Mucosa of descending colon (tissue), 3 donors: ENCODE measurements around the gene PCED1B. TPM values are rescaled to one million over a fixed set of nuclear protein-coding genes. Genes with fewer than 3 reads are reported as not detected.
"Not testable (repeated sequence)": the region's sequence is repeated elsewhere in the genome, so short reads cannot be mapped to it uniquely, and the experiment has no call there.

ENCODE experiments used
- ATAC-seq: fragments of 200-7000 bp; cut with Tn5 transposase; one replicate; pipeline ENCODE4 v1.9.1; 2020; ENCODE audit warnings: mild to moderate bottlenecking, moderate library complexity
- DNase-seq, 3 donors: peaks; one replicate each; pipeline ENCODE4 v3.0.0-alpha.2; 2020
- H3K36me3 ChIP-seq: fragments of 200-600 bp; one replicate; pipeline ENCODE4 v1.8.0; 2021; ENCODE audit warnings: low read depth, mild to moderate bottlenecking
- H3K4me1 ChIP-seq: fragments of 200-600 bp; one replicate; pipeline ENCODE4 v1.8.0; 2021; ENCODE audit warnings: low read depth, mild to moderate bottlenecking
- H3K4me3 ChIP-seq: fragments of 200-600 bp; one replicate; pipeline ENCODE4 v1.8.0; 2021; ENCODE audit warnings: mild to moderate bottlenecking
- H3K9me3 ChIP-seq: fragments of 200-600 bp; one replicate; pipeline ENCODE4 v1.8.0; 2021; ENCODE audit warnings: mild to moderate bottlenecking
- intact Hi-C, 2 donors: fragments of 100-400 bp; cut with DNase I in 1 of 2; cut with micrococcal nuclease in 1 of 2; formaldehyde crosslinking; loops; one replicate each; pipeline versions ENCODE4 v1.11.0 to v1.11.1; 2022; cut with DNase I, micrococcal nuclease
- total RNA-seq, 3 donors: library from RNA; stranded (reverse); fragmentation: NEBNext Ultra II Directional in 2 of 3; extraction: Animal tissue kit (Norgen Biotek cat#: 25700) in 2 of 3; gene quantifications; one replicate each; pipeline versions ENCODE4 v1.2.1 to v1.2.4, GENCODE V29; 2021 to 2023
- TF ChIP-seq, protein P1 (sequence below): fragments of 200-600 bp; IDR thresholded peaks from one replicate; pipeline ENCODE4 v1.8.0; 2022; ENCODE audit warnings: antibody characterized with exemption, mild to moderate bottlenecking
- donor health status: DM: no; HTN: no; CAD: no; lungs with moderate emphysema.
- donor health status: DM: no; HTN: no; CAD: no.
- donor health status: DM: no; HTN: yes; CAD: no.

The PCED1B gene
- total RNA-seq, 3 donors from 2014 or later, result 2.2 to 4.7 (median 2.9) TPM

DNA sequence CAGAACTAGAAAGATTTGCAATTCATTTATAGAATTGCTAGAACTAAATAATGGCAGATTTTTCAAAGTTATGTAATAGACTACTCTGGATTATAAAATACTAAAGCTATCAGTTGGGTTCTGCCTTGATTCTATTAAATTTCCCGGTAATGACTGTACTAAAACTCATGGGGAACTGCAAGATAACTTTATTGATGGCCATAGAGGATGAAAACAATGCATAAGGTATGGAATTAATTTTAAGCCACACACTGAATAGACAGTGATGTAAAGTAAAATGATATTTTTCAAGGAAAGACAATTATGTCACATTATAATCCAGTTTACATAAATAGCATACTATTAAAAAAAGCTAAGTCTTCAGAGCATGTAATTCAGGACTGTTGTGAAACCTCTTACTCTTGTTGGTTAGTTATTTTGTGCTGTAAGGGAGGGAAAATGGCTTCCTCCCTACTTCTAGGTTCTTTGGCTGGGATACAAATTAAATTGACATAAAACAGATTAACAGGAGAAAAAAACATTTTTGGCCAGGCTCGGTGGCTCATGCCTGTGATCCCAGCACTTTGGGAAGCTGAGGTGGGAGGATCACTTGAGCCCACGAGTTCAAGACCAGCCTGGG is 134.7 kb downstream of the PCED1B start:
- no peak for ATAC-seq
- intact Hi-C loops, result no loop called here
- H3K9me3 ChIP-seq, result no peaks in the 10 kb centered on the region
- no peak for DNase-seq
- no peaks in the 10 kb centered on the region for H3K4me1 ChIP-seq
- H3K36me3 ChIP-seq, result no peaks in the 10 kb centered on the region
- TF ChIP-seq, protein P1, sequence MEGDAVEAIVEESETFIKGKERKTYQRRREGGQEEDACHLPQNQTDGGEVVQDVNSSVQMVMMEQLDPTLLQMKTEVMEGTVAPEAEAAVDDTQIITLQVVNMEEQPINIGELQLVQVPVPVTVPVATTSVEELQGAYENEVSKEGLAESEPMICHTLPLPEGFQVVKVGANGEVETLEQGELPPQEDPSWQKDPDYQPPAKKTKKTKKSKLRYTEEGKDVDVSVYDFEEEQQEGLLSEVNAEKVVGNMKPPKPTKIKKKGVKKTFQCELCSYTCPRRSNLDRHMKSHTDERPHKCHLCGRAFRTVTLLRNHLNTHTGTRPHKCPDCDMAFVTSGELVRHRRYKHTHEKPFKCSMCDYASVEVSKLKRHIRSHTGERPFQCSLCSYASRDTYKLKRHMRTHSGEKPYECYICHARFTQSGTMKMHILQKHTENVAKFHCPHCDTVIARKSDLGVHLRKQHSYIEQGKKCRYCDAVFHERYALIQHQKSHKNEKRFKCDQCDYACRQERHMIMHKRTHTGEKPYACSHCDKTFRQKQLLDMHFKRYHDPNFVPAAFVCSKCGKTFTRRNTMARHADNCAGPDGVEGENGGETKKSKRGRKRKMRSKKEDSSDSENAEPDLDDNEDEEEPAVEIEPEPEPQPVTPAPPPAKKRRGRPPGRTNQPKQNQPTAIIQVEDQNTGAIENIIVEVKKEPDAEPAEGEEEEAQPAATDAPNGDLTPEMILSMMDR, result no peak
- H3K4me3 ChIP-seq, result no peak overlapping the region

DNA sequence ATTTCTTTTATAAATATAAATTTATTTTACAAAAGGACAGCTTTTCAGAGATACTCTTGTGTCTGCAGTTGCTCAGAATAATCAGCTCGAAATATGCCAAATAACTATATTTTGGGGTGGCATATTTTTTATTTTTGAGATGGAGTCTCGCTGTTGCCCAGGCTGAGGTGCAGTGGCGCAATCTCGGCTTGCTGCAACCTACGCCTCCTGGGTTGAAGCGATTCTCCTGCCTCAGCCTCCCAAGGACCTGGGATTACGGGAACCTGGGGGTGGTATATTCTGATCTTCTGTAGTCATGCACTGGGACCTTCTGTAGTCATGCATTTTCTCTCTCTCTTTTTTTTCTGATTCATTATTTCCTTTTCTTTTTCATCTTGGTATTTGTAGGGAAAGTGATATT is 135.3 kb downstream of the PCED1B start:
- Histone ChIP-seq H3K36me3 (no peaks in the 10 kb centered on the region), H3K4me3 (no peak overlapping the region), H3K4me1 (no peaks in the 10 kb centered on the region), H3K9me3 (no peaks in the 10 kb centered on the region)
- DNase-seq (no peak), ATAC-seq (no peak)
- intact Hi-C loops, result no loop called here
- TF ChIP-seq, protein P1, result no peak

DNA sequence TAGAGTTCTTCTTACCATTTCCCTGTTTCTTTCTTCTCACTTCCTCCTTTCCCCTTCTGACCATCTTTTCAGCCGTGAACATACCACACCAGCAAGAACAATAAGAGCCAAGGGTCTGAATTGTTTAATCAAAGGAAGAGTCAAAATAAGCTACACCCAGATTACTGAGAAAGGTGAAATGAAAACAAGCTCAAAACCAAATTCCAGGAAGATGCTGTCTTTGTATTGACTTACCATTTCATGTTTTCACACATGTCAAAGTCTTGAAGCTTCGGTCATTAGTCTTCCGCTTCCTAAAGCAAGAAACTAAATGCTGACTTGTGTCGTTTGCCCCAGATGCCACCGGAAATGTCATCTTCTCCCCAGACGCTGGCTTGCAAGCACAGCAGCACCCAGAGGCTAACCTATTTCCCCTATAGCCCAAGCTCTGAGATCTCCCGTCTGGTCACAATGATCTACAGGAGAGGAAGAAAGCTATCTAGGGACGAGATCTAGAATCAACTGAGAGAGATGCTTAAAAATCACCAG is 136.8 kb downstream of the PCED1B start:
- H3K9me3 ChIP-seq, result no peaks in the 10 kb centered on the region
- DNase-seq, result peak in 2 of 3 donors; percentile 47 to 70

DNA sequence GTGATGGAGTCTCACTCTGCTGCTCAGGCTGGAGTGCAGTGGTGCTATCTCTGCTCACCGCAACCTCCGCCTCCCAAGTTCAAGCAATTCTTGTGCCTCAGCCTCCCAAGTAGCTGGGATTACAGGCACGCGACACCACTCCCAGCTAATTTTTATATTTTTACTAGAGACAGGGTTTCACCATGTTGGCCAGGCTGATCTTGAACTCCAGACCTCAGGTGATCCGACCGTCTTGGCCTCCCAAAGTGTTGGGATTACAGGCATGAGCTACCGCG is 138.1 kb downstream of the PCED1B start:
- ATAC-seq, intact Hi-C loops, H3K4me3 ChIP-seq, H3K36me3 ChIP-seq, DNase-seq, H3K9me3 ChIP-seq, H3K4me1 ChIP-seq: not testable (repeated sequence)

More for the DNA sequence above, 136.8 kb downstream of the PCED1B start:
- no peak overlapping the region for H3K4me3 ChIP-seq
- ATAC-seq, result peak; percentile 77
- no peaks in the 10 kb centered on the region for H3K4me1 ChIP-seq
- TF ChIP-seq, protein P1, result no peak
- no peaks in the 10 kb centered on the region for H3K36me3 ChIP-seq
- intact Hi-C loops, result no loop called here

DNA sequence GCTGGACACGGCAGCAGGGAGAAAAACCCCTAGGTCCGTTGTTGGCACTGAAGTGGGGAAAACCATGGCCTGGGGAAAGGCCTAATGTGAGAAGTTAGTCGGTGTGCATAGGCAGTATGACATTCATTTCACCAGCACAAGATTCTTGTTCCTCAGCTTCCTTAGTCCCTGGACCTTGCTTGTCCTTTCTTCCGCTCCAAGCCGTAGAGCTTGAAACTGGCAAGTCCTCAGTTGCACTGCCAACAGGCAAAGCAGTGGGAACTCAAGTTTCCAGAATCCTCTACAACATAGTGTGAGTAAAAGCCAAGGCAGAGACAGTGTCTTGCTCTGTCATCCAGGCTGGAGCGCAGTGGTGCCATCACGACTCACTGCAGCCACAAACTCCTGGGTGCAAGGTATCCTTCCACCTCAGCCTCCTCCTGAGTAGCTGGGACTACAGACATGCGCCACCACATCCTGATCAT is 138.8 kb downstream of the PCED1B start:
- intact Hi-C loops, result no loop called here
- Histone ChIP-seq H3K4me3 (no peak overlapping the region), H3K9me3 (no peaks in the 10 kb centered on the region), H3K36me3 (no peaks in the 10 kb centered on the region), H3K4me1 (peaks cover 7% of the 10 kb centered on the region)
- no peak for DNase-seq
- peak; percentile 29 for ATAC-seq
- TF ChIP-seq, protein P1, result no peak

DNA sequence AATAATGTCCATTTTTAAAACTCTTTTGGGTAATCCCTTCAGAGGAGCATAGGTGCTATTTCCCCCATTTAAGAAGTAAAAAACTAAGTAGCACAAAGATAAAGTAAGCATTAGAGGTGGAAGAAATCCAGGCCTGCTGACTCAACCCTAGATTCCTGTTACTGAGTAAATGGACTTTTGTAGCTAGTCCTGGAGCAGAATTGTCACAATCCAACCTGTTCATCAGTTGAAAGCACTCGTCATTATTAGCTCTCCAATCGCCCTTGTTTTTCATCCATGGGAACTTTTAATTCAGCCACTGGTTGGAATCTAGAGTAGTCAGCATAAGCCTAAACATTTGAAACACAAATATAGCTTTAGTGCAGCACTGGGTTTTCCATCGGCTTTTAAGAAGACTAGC is 139.8 kb downstream of the PCED1B start:
- no peak for DNase-seq

More for the DNA sequence above, 139.8 kb downstream of the PCED1B start:
- Histone ChIP-seq H3K9me3 (no peaks in the 10 kb centered on the region), H3K4me1 (peaks cover 17% of the 10 kb centered on the region), H3K36me3 (no peaks in the 10 kb centered on the region), H3K4me3 (no peak overlapping the region)
- ATAC-seq, result no peak
- intact Hi-C loops, result no loop called here
- TF ChIP-seq, protein P1, result no peak
